GM21723 (cell line): ENCODE data around the gene KCNAB1.

Experiments used
- ATAC-seq: cut with Tn5 transposase; IDR thresholded peaks from one replicate; pipeline ENCODE4 v1.9.1; 2021; ENCODE audit warnings: mild to moderate bottlenecking, moderate library complexity; ENCODE audit not compliant: unreplicated experiment

The KCNAB1 gene

DNA sequence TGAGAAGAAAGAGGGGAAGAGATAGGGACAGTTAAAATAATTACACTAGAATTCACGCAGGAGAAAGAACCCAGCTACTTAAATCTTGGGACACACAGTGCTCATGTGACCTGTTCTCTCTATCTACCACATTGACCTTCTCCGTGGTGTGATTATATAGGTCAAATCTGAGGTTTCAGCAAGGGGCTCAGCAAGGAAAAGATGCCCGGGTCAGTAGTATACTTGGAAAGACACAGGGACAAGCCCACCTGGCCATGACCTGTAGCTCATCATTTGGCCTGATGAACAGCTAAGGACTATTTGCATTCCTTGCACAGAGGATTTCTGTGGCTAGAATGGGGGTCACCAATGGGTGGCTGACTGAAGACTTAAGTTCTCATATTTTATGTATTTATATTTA lies 362.6 kb downstream of the KCNAB1 start:
- ATAC-seq, result peak; percentile 6

DNA sequence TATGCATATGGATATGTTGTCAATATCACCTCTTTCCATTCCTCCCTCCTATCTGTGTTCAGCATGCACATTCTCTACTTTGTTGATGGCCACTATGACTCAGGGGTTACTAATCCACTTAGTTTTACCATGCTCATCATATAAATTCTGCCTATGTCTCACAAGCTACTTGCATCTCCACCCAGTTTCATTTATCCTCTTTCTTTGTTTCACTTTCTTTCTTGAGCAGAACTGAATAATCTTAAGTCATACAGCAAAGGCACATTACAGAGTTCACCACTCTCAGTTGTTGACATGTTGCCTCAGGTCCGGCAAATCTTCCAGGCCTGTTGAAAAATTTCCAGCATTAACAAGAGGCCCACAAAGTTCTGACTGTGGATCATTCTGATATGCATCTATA lies 363.0 kb downstream of the KCNAB1 start:
- ATAC-seq, result peak; percentile 81

DNA sequence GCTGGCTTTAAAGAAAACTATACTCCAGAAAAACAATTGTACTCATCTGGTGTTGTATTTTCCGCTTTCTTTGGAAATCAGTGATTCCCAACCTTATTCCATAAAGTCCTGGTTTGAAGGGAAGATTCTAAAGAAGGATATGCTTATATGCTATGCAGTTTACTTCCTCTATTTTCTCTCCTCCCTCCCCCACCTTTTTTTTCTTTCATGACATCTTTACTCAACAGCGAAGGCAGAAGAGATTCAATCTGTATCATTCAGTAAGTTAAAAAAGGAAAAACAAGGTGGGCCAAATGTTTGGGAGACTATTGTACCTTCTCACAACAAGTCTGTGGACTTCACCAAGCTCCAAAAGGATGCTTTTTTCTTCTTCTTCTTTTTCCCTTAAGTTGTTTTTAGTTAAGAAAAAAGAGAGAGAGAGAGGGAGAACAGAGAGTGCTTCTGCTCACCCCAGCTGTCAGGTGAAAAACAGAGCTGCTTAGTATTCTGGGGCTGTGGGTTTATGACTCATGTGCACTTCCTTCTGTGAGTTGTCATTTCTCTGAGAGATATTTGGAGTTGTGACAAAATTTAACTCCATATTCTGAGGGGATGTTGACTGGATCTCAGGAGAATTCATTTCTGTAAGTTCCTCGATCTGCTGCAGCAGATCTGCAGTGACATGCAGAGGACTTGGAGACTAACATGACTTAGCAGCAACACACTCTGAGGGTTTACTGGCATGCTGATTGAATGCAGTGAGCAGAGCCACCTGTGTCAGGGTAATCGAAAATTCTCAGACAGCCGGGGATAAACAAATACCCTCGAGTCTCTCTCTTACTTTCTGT lies 363.8 kb downstream of the KCNAB1 start:
- peak; percentile 90 for ATAC-seq

DNA sequence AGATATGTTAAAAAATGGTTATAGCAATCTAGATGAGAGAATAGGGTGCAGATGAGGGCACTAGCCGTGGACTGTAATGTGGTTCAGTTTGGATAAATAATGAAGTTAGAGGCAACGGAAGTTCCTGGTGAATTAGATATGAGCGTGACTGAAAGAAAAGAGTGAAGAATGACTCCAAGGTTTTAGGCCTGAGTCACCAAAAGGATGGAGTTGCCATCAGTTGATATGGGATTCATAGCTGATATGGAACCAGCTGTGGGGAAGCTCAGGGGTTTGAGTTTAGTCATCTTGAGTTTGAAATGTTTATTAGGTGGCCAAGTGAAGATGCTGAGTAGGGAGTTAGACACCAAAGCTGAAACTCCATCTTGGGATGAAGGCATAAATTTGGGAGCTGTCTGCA lies 368.4 kb downstream of the KCNAB1 start:
- ATAC-seq, result no peak

DNA sequence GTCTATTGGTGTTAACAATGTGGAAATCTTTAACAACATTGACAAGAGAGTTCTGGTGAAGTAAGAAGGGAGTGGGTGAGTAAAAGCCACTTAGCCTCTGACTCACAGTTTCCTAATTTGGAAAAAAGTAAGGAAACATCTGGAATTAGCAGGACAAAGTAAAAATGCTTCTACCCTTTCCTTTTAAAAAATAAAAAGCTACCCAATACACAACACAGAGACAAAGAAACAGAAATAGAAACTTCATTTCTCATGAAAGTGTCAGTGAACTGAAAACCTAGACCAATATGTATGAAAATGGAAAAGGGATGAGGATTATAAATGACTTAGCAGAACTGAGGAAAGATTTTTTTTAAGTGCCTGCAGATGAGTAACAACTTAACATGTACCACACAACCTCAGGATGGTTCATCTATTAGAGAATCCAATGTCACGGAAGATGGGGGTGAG lies 369.1 kb downstream of the KCNAB1 start:
- peak; percentile 50 for ATAC-seq

DNA sequence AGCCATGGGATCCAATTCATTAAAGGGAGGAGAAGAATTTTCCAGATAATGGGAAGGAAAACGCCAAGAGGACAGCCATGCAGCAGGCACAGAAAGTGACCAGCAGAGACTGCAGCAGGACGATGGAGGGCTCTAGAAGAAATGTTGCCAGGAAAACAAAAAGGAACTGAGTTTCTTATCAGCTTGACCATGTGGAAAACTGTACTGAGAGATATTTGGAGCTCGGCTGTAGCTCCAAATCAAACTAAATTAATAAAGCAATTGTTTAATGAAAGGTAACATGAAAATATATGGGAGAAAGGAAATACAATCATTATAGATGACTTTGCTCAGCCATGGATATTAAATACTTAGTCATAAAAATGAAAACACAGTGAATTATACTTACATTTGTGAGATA lies 370.8 kb downstream of the KCNAB1 start:
- no peak for ATAC-seq

DNA sequence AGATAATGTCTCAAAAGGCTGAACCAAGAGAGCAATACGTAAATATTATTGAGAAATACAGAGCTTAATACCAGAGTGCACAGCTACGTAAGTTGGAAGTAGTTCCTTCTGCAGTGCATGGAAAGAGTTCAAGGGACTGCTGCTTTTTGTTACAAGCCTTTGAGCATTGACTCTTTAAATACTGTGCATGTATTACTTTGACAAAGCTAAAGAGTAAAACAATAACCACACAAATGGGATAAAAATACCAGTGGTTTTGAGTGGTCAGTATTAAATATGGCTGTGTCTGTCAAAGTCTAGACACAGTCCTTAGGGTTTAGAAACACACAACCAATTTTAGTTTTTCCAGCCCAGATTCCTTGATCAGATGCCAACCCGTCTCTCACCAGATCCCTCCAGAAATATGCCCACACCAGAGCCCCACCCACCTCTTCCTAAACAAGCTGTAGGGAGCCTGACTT lies 372.5 kb downstream of the KCNAB1 start:
- ATAC-seq, result no peak

DNA sequence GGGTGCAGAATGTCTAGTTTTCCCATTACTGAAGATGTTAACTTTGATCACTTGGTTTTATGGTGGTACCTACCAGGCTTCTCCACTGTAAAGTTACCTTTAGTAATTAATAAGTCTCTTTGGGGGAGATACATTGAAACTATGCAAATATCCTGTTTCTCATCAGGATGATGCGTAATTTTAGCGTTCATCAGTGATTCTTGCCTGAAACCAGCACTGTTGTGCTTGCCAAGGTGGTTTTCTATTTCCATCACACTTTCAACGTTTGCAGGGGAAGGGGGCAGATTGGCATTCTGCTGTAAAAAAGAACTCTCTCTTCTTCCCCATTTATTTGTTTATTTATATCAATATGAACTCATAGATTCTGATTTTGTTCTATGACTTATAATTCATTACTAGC lies 373.5 kb downstream of the KCNAB1 start:
- no peak for ATAC-seq

DNA sequence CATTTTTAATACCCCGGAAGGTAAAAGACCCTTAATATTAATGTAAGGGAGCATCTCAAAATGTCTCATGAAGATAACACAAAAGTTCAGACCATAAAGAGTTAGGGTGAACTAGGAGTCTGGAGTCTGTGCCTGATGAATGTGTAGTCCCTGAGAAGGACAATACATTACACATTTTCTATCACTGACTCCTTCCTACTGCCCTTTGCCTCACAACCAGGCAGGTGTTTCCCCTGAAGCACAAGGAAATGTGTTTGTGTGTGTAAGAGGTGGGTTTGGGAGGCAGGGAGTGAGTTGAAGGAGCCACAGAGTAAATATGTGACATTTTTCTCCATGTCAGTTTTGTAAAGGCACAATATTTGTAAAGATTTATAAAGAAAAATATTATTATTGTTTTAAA lies 375.4 kb downstream of the KCNAB1 start:
- no peak for ATAC-seq

DNA sequence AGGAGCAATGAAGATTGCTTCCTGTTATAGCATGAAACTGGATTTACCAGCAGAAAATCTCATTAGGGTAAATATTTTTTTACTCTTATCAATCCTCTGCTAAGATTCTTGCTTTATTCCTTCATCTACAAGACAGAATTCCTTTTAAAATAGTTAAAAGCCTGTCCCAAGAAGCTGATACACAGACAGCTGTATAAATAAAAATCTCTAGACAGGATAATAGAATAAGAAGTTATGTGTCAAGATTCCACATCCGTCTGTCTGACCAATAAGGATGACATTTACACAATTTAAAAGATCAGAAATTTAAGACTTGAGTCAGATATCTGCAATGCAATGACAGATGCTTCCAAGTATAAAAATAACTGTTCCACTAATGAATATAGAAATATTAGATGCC lies 376.9 kb downstream of the KCNAB1 start:
- no peak for ATAC-seq

DNA sequence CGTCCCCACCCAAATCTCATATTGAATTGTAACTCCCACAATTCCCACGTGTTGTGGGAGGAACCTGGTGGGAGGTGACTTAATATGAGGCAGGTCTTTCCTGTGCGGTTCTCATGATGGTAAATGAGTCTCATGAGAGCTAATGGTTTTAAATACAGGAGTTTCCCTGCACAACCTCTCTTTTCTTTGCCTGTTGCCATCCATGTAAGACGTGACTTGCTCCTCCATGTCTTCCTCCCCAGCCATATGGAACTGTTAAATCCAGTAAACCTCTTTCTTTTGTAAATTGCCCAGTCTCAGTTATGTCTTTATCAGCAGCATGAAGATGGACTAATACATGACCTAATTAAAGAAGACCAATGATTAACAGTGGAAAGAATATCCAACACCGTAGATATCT lies 377.9 kb downstream of the KCNAB1 start:
- ATAC-seq, result no peak

DNA sequence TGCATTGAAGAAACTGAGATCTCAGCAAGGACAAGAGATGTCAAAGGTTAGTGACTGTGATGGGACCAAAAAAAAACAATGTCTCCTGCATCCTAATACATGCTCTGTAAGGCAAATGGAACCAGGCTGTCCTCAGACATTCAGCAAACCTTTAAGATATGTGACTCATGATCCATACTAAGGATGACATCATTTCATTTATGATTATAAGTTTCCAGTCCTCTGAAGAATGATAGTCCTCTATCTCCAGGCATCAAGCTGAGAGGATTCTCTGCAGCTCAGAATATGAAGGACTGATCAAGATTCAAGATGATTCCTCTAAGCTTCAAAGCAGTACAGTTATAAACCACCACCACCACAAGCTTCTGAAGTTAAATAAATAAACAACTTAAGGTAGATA lies 386.9 kb downstream of the KCNAB1 start:
- ATAC-seq, result no peak

DNA sequence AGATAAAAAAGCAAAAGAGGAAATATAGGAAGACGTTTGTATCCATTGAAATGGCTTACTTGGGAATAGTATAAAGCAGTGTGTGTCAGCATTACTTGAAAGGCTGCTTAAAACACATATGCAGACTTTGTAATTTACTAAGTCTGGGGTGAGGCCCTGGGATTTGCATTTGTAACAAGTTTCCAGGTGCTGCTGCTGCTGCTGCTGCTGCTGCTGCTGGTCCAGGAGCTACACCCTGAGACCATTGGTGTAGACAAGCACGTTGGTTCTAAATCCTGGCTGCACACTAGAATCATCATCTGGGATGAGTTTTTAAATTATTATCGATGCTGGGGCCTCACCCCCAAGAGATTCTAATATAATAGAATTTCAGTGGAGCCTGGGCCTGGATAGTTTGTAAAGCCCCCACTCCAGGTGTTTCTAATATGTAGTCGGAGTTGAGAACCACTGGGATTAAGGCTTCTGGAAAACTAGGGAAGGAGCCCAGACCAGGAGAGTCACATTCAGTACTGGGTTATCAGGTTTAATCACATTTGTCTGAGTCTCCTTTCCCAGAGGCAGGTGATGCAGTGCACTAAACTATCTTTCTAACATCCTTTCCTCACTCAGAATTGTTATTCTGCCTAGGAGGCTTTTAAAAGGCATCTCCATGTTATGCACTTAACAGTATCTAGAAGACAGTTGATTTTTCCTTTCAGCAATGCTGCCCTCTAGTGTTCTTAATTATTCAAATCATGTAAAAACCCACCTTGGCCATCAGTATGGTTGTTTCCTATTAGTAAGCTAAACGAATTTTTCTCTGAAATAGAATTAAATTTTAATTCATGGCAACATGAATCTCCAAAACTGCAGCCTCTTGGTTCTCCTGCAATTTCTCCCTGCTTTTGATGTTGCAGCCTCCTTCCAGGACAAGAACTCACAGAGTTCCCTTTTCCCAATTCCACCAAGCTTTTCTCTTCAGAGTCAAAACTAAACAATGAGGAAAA lies 389.1 kb downstream of the KCNAB1 start:
- peak; percentile 84 for ATAC-seq

DNA sequence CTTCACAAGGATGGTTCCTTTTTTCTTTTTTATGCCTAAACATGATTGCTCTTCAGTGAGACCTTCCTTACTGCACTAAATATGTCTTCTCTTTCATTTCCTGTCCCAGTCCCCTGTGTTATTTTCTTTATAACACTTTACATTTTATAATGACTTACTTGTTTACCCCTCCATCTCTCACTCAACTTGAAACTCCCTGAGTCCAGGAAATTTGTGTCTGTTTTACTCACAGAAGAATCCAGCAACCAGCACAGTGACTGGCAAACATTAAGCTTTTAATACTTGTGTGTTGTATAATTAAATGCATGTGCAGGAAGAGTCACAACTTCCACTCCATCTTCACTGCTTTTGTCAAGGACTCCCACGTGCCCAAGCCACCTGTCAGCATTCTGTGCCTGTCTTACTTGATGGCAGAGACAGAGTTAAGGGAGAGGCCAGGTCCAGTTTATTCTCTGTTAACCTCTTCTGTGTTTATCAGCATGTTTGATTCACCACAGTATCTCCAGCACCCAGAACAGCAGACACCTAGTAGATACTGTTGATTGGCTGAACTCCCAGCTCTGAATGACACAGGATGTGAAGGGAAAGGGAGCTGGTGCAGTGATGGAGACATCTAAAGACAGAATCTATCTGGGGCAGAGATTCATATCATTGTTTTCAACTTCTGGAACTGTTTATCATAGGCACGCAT lies 391.8 kb downstream of the KCNAB1 start:
- no peak for ATAC-seq

DNA sequence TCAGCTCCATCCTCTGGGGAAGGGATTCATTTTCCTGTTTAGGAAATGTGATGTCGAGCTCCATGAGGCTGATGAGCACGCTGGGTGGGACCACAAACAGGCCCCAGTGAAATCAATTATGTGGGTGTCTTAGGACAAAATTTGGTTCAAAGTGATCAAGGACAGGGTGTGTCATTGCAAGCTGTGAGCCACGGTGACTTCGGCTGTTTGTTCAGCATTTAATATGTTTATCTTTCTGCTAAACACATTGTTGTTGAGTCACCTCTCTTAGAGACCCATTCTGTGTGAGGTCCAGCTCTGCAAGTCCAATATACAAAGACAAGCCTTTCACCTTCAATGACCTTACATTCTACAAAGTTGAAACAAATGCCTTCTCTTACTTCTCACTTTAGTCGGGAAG lies 393.2 kb downstream of the KCNAB1 start:
- ATAC-seq, result no peak

DNA sequence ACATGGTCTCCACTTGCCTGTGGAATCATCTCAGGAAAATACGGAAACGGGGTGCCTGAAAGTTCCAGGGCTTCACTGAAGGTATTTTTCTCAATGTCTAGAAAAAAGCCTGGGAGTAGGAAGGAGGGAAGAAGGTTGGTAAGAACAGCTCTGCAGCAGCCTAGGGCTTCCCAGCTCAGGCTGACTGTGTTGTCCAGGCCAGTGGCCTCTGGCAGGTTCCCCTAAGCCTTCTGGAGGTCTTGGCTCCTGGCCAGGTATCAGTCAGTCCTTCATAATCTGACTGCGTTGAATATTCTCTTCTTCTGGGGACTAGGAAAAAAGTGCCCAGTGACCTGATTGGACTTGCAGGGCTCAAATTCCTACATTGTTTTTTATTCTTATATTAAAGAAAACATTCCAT lies 395.9 kb downstream of the KCNAB1 start:
- ATAC-seq, result no peak

DNA sequence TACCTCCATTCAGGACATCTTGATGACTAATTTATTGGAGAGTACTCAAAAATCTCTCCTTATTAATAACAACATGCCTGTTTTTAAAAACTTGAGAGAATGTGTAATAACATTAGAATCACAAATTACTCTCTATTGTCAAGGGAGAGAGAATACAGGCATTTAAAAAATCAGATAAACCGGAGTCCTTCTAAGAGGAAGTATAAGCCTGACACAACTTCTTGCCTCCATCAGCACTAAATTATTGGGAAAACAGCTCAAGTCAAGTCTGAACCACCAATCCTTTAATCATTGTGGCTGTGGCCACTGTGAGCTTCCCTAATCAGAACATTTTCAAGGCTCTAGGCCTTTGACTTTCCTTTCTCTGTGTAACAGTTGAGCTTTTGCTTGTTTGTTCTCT lies 396.6 kb downstream of the KCNAB1 start:
- ATAC-seq, result no peak

DNA sequence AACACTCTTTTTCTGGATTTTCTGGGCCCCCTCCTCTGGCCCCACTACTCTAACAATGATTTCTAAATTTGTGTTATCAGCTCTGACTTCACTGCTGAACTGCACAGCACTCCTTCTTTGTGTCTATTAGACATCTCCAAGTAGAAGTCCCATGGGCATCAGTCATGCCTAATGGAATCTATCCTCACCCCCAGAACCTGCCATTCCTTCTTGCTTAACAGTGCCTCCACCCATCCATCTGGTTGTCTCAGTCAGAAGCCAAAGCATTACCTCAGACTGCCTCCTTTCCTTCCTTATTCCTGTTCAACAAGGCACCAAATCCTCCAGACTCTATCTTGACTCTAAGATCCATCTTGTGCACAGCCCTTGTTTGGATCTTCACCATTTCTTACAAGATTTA lies 398.3 kb downstream of the KCNAB1 start:
- ATAC-seq, result no peak

DNA sequence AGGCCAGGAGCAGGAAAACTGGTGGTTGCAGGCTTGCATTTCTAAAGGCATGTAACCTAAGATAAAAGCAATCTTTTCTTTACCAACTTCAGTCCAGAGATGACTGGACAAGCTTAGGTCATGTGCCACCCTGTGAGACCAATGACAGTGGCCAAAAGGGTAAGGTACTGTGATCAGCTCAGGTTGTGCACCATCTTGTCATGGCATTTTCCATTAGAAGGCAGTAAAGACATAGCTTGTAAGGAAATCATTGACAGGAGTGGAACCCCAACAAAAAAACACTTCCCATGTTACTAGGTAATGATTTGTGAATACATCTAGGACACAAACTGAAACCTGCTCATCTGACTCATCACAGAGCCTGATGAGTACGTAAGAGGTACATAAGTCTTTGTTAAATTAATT lies 399.4 kb downstream of the KCNAB1 start:
- ATAC-seq, result no peak

DNA sequence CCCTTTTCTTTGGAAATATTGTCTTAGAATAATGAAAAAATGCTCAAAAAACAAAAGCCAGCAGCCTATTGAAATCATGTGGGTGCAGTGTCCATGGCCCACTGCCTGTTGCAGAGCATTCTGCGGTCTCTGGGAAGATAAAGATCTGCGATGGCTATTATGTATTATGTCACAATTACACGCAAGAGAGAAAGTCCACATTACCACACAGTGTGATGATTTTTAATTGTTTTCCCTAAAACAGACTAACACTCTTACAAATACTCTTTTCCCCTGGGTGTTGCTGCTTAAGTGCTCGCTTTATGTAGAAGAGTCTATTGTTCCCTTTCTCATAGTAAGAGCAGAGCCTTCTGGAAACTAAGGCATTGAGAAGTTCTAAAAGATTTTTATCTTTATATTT lies 402.3 kb downstream of the KCNAB1 start:
- no peak for ATAC-seq

DNA sequence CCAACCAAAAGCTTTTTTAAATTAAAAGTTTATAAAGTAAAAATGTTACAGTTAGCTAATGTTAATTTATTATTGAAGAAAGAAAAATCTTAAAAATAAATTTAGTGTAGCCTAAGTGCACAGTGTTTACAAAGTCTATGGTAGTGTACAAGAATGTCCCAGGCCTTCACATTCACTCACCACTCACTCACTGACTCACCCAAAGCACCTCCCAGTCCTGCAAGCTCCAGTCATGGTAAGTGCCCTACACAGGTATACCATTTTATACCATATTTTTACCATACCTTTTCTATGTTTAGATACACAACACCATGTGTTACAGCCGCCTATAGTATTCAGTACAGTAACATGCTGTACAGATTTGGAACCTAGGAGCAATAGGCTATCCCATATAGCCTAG lies 405.4 kb downstream of the KCNAB1 start:
- ATAC-seq, result no peak
